Lower leg skin (tissue), 3 donors: Measurements from ENCODE around the gene KERA.

Experiments
- CTCF ChIP-seq, 3 donors: fragments of 450-650 bp; IDR thresholded peaks; one replicate each; pipeline ENCODE4 v1.5.1; 2016; ENCODE audit warnings: antibody characterized with exemption in 3 of 3, mild to moderate bottlenecking in 3 of 3, moderate library complexity in 2 of 3
- POLR2A ChIP-seq, 2 donors: fragments of 450-650 bp; IDR thresholded peaks; one replicate each; pipeline ENCODE4 v1.6.1; 2016 to 2017; ENCODE audit warnings: antibody characterized with exemption in 2 of 2, mild to moderate bottlenecking in 1 of 2, moderate library complexity in 1 of 2

- TF ChIP-seq CTCF (IDR thresholded peaks at IDR 0.05) = no peak
- no peak for TF ChIP-seq POLR2A (IDR thresholded peaks at IDR 0.05)
Measured at GRCh38 chr12:91080041-91080440, 22.2 kb upstream of the KERA start.
